Measurements from ENCODE around the gene MRC1.

MRC1 gene

DNA sequence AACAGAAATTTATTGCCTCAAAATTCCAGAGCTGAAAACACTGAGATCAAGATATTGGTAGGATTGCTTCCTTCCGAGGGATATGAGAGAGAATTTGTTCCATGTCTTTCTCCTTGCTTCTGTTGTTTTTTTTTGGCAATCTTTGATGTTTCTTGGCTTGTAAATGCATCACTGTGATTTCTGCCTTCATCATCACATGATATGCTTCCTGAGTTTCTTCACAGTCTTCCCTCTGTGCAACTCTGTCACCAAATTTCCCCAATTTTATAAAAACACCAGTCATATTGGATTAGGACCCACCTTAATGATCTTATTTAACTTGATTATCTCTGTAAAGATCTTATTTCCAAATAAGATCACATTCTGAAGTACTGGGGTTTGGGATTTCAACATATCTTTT lies 42.4 kb upstream of the MRC1 start:
- Histone ChIP-seq H3F3A (ENCODE audit: low read depth) (no peaks in the 10 kb centered on the region), H2AFZ (ENCODE audit: low read length) (no peak overlapping the region), H3K4me1 (ENCODE audit: insufficient read depth, low read length, poor library complexity, severe bottlenecking) (peaks cover 4% of the 10 kb centered on the region), H3K79me2 (ENCODE audit: insufficient read depth, low read length) (no peaks in the 10 kb centered on the region), H3K4me2 (ENCODE audit: low read depth, low read length, poor library complexity, severe bottlenecking) (no peak overlapping the region), H3K4me3 (ENCODE audit: low read length, poor library complexity, severe bottlenecking) (no peak overlapping the region), H3K36me3 (ENCODE audit: insufficient read depth, low read length) (no peaks in the 10 kb centered on the region), H3K9me3 (ENCODE audit: insufficient read depth, low read depth, low read length) (0 out of 2 replicates have a peak, but pooled peaks cover 3% of the 10 kb centered on the region), H3K9me2 (replicated peaks; ENCODE audit: low read depth, low read length) (no peaks in the 10 kb centered on the region), H4K20me1 (ENCODE audit: insufficient read depth, low read length, poor library complexity, severe bottlenecking) (no peaks in the 10 kb centered on the region), H3K27me3 (ENCODE audit: insufficient read depth, low read length, poor library complexity, severe bottlenecking) (no peaks in the 10 kb centered on the region), H3K9ac (ENCODE audit: low read depth, low read length, poor library complexity, severe bottlenecking) (no peak overlapping the region)
- no peak for TF ChIP-seq EZH2phosphoT487 (IDR thresholded peaks at IDR 0.05; ENCODE audit: borderline replicate concordance)
- TF ChIP-seq, protein P1, sequence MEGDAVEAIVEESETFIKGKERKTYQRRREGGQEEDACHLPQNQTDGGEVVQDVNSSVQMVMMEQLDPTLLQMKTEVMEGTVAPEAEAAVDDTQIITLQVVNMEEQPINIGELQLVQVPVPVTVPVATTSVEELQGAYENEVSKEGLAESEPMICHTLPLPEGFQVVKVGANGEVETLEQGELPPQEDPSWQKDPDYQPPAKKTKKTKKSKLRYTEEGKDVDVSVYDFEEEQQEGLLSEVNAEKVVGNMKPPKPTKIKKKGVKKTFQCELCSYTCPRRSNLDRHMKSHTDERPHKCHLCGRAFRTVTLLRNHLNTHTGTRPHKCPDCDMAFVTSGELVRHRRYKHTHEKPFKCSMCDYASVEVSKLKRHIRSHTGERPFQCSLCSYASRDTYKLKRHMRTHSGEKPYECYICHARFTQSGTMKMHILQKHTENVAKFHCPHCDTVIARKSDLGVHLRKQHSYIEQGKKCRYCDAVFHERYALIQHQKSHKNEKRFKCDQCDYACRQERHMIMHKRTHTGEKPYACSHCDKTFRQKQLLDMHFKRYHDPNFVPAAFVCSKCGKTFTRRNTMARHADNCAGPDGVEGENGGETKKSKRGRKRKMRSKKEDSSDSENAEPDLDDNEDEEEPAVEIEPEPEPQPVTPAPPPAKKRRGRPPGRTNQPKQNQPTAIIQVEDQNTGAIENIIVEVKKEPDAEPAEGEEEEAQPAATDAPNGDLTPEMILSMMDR (conservative IDR thresholded peaks at IDR 0.05; ENCODE audit: low read length): no peak

- no peaks in the 10 kb centered on the region for H3K36me3 ChIP-seq (ENCODE audit: insufficient read depth, low read length)
- no peaks in the 10 kb centered on the region for H3K27me3 ChIP-seq (ENCODE audit: insufficient read depth, low read length, poor library complexity, severe bottlenecking)
- no peaks in the 10 kb centered on the region for H3K9me2 ChIP-seq (replicated peaks; ENCODE audit: low read depth, low read length)
- 0 out of 2 replicates have a peak, but pooled peaks cover 3% of the 10 kb centered on the region for H3K9me3 ChIP-seq (ENCODE audit: insufficient read depth, low read depth, low read length)
- H3K4me2 ChIP-seq (ENCODE audit: low read depth, low read length, poor library complexity, severe bottlenecking): no peak overlapping the region
- H3K9ac ChIP-seq (ENCODE audit: low read depth, low read length, poor library complexity, severe bottlenecking): no peak overlapping the region
- no peaks in the 10 kb centered on the region for H4K20me1 ChIP-seq (ENCODE audit: insufficient read depth, low read length, poor library complexity, severe bottlenecking)
- no peak overlapping the region for H3K4me3 ChIP-seq (ENCODE audit: low read length, poor library complexity, severe bottlenecking)
- no peak for TF ChIP-seq EZH2phosphoT487 (IDR thresholded peaks at IDR 0.05; ENCODE audit: borderline replicate concordance)
- TF ChIP-seq, protein P1 (conservative IDR thresholded peaks at IDR 0.05; ENCODE audit: low read length): no peak
- H3K4me1 ChIP-seq (ENCODE audit: insufficient read depth, low read length, poor library complexity, severe bottlenecking): peaks cover 4% of the 10 kb centered on the region
- no peak overlapping the region for H2AFZ ChIP-seq (ENCODE audit: low read length)
- H3F3A ChIP-seq (ENCODE audit: low read depth): no peaks in the 10 kb centered on the region
- H3K79me2 ChIP-seq (ENCODE audit: insufficient read depth, low read length): no peaks in the 10 kb centered on the region
Observed at GRCh38 chr10:17768496-17768895, 40.7 kb upstream of the MRC1 start.

DNA sequence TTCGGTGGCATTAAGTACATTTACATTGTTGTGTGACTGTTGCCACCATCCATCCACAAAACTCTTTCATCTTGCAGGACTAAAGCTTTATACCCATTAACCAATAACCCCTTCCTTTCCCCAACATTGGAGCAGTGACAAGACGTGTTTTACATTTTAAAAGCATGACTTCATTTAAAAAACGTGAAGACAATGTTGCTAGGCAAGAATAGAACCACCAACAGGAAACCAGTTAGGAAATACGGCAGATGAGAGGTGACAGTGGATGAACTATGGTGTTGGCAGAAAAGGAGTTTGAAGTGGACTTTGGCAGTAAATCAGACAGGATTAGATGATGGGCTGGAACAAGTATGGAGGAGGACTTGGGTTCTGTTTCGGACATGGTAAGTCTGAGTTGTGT lies 40.2 kb upstream of the MRC1 start:
- peak overlapping the region; percentile 7; the same call in 1 of the 2 replicates for H2AFZ ChIP-seq (ENCODE audit: low read length)
- TF ChIP-seq EZH2phosphoT487 (IDR thresholded peaks at IDR 0.05; ENCODE audit: borderline replicate concordance): no peak
- TF ChIP-seq, protein P1 (conservative IDR thresholded peaks at IDR 0.05; ENCODE audit: low read length): no peak

More for the DNA sequence above, 40.2 kb upstream of the MRC1 start:
- Histone ChIP-seq H3K4me3 (ENCODE audit: low read length, poor library complexity, severe bottlenecking) (no peak overlapping the region), H3K9ac (ENCODE audit: low read depth, low read length, poor library complexity, severe bottlenecking) (no peak overlapping the region), H3K9me2 (replicated peaks; ENCODE audit: low read depth, low read length) (no peaks in the 10 kb centered on the region), H3K9me3 (ENCODE audit: insufficient read depth, low read depth, low read length) (0 out of 2 replicates have a peak, but pooled peaks cover 3% of the 10 kb centered on the region), H3K27me3 (ENCODE audit: insufficient read depth, low read length, poor library complexity, severe bottlenecking) (no peaks in the 10 kb centered on the region), H3K79me2 (ENCODE audit: insufficient read depth, low read length) (no peaks in the 10 kb centered on the region), H3K36me3 (ENCODE audit: insufficient read depth, low read length) (no peaks in the 10 kb centered on the region), H3K4me2 (ENCODE audit: low read depth, low read length, poor library complexity, severe bottlenecking) (no peak overlapping the region), H4K20me1 (ENCODE audit: insufficient read depth, low read length, poor library complexity, severe bottlenecking) (no peaks in the 10 kb centered on the region), H3K4me1 (ENCODE audit: insufficient read depth, low read length, poor library complexity, severe bottlenecking) (peaks cover 4% of the 10 kb centered on the region), H3F3A (ENCODE audit: low read depth) (no peaks in the 10 kb centered on the region)

All from Loucy (cell line).